Measurements from ENCODE around the gene FRMD4B.
"Not testable (repeated sequence)": the region's sequence is repeated elsewhere in the genome, so short reads cannot be mapped to it uniquely, and the experiment has no call there.

The FRMD4B gene

GRCh38 chr3:69244039-69244438, 141.8 kb downstream of the FRMD4B start:
- H3K27me3 ChIP-seq (ENCODE audit: low read depth): no peaks in the 10 kb centered on the region
- no peak overlapping the region for H3K4me3 ChIP-seq
- H3K36me3 ChIP-seq (replicated peaks): no peaks in the 10 kb centered on the region
- in situ Hi-C loops (cut with MboI; ENCODE audit: low sequenced_read_pairs): no loop called here
- no peak for DNase-seq (ENCODE audit: low spot score in 2 of 2)
- peaks cover 22% of the 10 kb centered on the region for H3K4me1 ChIP-seq
- no peaks in the 10 kb centered on the region for H3K9me3 ChIP-seq

GRCh38 chr3:69241769-69242168, 144.1 kb downstream of the FRMD4B start:
- H3K4me1 ChIP-seq: peaks cover 11% of the 10 kb centered on the region
- no peaks in the 10 kb centered on the region for H3K36me3 ChIP-seq (replicated peaks)
- DNase-seq (ENCODE audit: low spot score in 2 of 2): no peak
- H3K4me3 ChIP-seq: no peak overlapping the region
- no peaks in the 10 kb centered on the region for H3K9me3 ChIP-seq
- in situ Hi-C loops (cut with MboI; ENCODE audit: low sequenced_read_pairs): no loop called here
- H3K27me3 ChIP-seq (ENCODE audit: low read depth): no peaks in the 10 kb centered on the region

- H3K4me1 ChIP-seq: peaks cover 11% of the 10 kb centered on the region
- no peaks in the 10 kb centered on the region for H3K27me3 ChIP-seq (ENCODE audit: low read depth)
- H3K36me3 ChIP-seq (replicated peaks): no peaks in the 10 kb centered on the region
- H3K9me3 ChIP-seq: no peaks in the 10 kb centered on the region
- in situ Hi-C loops (cut with MboI; ENCODE audit: low sequenced_read_pairs): no loop called here
- DNase-seq (ENCODE audit: low spot score in 2 of 2): peak; percentile 16 to 89
- H3K4me3 ChIP-seq: no peak overlapping the region
Measured at GRCh38 chr3:69240651-69241568, 145.0 kb downstream of the FRMD4B start.

- H3K36me3 ChIP-seq (replicated peaks): no peaks in the 10 kb centered on the region
- in situ Hi-C loops (cut with MboI; ENCODE audit: low sequenced_read_pairs): no loop called here
- H3K4me1 ChIP-seq: peaks cover 11% of the 10 kb centered on the region
- H3K4me3 ChIP-seq: no peak overlapping the region
- DNase-seq (ENCODE audit: low spot score in 2 of 2): no peak
- H3K9me3 ChIP-seq: no peaks in the 10 kb centered on the region
- H3K27me3 ChIP-seq (ENCODE audit: low read depth): no peaks in the 10 kb centered on the region
Measured at GRCh38 chr3:69239063-69239462, 146.8 kb downstream of the FRMD4B start.

GRCh38 chr3:69236812-69237707, 148.8 kb downstream of the FRMD4B start:
- in situ Hi-C loops (cut with MboI; ENCODE audit: low sequenced_read_pairs): no loop called here
- H3K4me1 ChIP-seq: peaks cover 11% of the 10 kb centered on the region
- DNase-seq (ENCODE audit: low spot score in 2 of 2): no peak
- no peaks in the 10 kb centered on the region for H3K27me3 ChIP-seq (ENCODE audit: low read depth)
- H3K36me3 ChIP-seq (replicated peaks): no peaks in the 10 kb centered on the region
- H3K9me3 ChIP-seq: no peaks in the 10 kb centered on the region
- H3K4me3 ChIP-seq: no peak overlapping the region

GRCh38 chr3:69235882-69236281, 150.0 kb downstream of the FRMD4B start:
- Histone ChIP-seq H3K27me3 (ENCODE audit: low read depth) (no peaks in the 10 kb centered on the region), H3K4me1 (peaks cover 5% of the 10 kb centered on the region), H3K9me3 (no peaks in the 10 kb centered on the region), H3K4me3 (no peak overlapping the region), H3K36me3 (replicated peaks) (no peaks in the 10 kb centered on the region)
- DNase-seq (ENCODE audit: low spot score in 2 of 2): no peak
- in situ Hi-C loops (cut with MboI; ENCODE audit: low sequenced_read_pairs): no loop called here

GRCh38 chr3:69235227-69235626, 150.7 kb downstream of the FRMD4B start:
- H3K4me3 ChIP-seq; H3K4me1 ChIP-seq; H3K9me3 ChIP-seq; DNase-seq (ENCODE audit: low spot score in 2 of 2); H3K27me3 ChIP-seq (ENCODE audit: low read depth); H3K36me3 ChIP-seq (replicated peaks); in situ Hi-C loops (cut with MboI; ENCODE audit: low sequenced_read_pairs): not testable (repeated sequence)

GRCh38 chr3:69232482-69232881, 153.4 kb downstream of the FRMD4B start:
- in situ Hi-C loops (cut with MboI; ENCODE audit: low sequenced_read_pairs): no loop called here

GRCh38 chr3:69231929-69232440, 153.9 kb downstream of the FRMD4B start:
- Histone ChIP-seq H3K4me3 (no peak overlapping the region), H3K9me3 (no peaks in the 10 kb centered on the region), H3K4me1 (no peaks in the 10 kb centered on the region), H3K36me3 (replicated peaks) (no peaks in the 10 kb centered on the region), H3K27me3 (ENCODE audit: low read depth) (no peaks in the 10 kb centered on the region)
- in situ Hi-C loops (cut with MboI; ENCODE audit: low sequenced_read_pairs): no loop called here
- DNase-seq (ENCODE audit: low spot score in 2 of 2): peak in 1 of 2 experiments; percentile 18

More at GRCh38 chr3:69232482-69232881, 153.4 kb downstream of the FRMD4B start:
- H3K36me3 ChIP-seq (replicated peaks): no peaks in the 10 kb centered on the region
- no peaks in the 10 kb centered on the region for H3K4me1 ChIP-seq
- H3K27me3 ChIP-seq (ENCODE audit: low read depth): no peaks in the 10 kb centered on the region
- no peak for DNase-seq (ENCODE audit: low spot score in 2 of 2)
- no peaks in the 10 kb centered on the region for H3K9me3 ChIP-seq
- H3K4me3 ChIP-seq: no peak overlapping the region

GRCh38 chr3:69226071-69226470, 159.8 kb downstream of the FRMD4B start:
- DNase-seq (ENCODE audit: low spot score in 2 of 2): no peak
- no peak overlapping the region for H3K4me3 ChIP-seq
- H3K9me3 ChIP-seq: no peaks in the 10 kb centered on the region
- H3K27me3 ChIP-seq (ENCODE audit: low read depth): no peaks in the 10 kb centered on the region
- H3K36me3 ChIP-seq (replicated peaks): no peaks in the 10 kb centered on the region
- in situ Hi-C loops (cut with MboI; ENCODE audit: low sequenced_read_pairs): no loop called here
- no peaks in the 10 kb centered on the region for H3K4me1 ChIP-seq

GRCh38 chr3:69219101-69219708, 166.7 kb downstream of the FRMD4B start:
- Histone ChIP-seq H3K4me3 (no peak overlapping the region), H3K9me3 (no peaks in the 10 kb centered on the region), H3K36me3 (replicated peaks) (no peaks in the 10 kb centered on the region), H3K27me3 (ENCODE audit: low read depth) (no peaks in the 10 kb centered on the region), H3K4me1 (no peaks in the 10 kb centered on the region)
- no peak for DNase-seq (ENCODE audit: low spot score in 2 of 2)
- in situ Hi-C loops (cut with MboI; ENCODE audit: low sequenced_read_pairs): no loop called here

GRCh38 chr3:69218079-69218478, 167.8 kb downstream of the FRMD4B start:
- H3K4me3 ChIP-seq: no peak overlapping the region
- H3K4me1 ChIP-seq: no peaks in the 10 kb centered on the region
- no peak for DNase-seq (ENCODE audit: low spot score in 2 of 2)
- no peaks in the 10 kb centered on the region for H3K36me3 ChIP-seq (replicated peaks)
- no peaks in the 10 kb centered on the region for H3K9me3 ChIP-seq
- in situ Hi-C loops (cut with MboI; ENCODE audit: low sequenced_read_pairs): no loop called here
- H3K27me3 ChIP-seq (ENCODE audit: low read depth): no peaks in the 10 kb centered on the region

GRCh38 chr3:69216981-69217380, 168.9 kb downstream of the FRMD4B start:
- H3K9me3 ChIP-seq: no peaks in the 10 kb centered on the region
- DNase-seq (ENCODE audit: low spot score in 2 of 2): no peak
- in situ Hi-C loops (cut with MboI; ENCODE audit: low sequenced_read_pairs): no loop called here

More at GRCh38 chr3:69216981-69217380, 168.9 kb downstream of the FRMD4B start:
- Histone ChIP-seq H3K4me3 (no peak overlapping the region), H3K36me3 (replicated peaks) (no peaks in the 10 kb centered on the region), H3K4me1 (no peaks in the 10 kb centered on the region), H3K27me3 (ENCODE audit: low read depth) (no peaks in the 10 kb centered on the region)

All from HAP-1 (cell line).